HG03378 (cell line): ENCODE results near the gene HCRTR2.
"Not testable (repeated sequence)": the region's sequence is repeated elsewhere in the genome, so short reads cannot be mapped to it uniquely, and the experiment has no call there.

Experiments
- ATAC-seq: cut with Tn5 transposase; IDR thresholded peaks from one replicate; pipeline ENCODE4 v1.9.1; 2021; ENCODE audit warnings: mild to moderate bottlenecking, moderate library complexity; ENCODE audit not compliant: unreplicated experiment

Gene HCRTR2

GRCh38 chr6:55212156-55212555, 37.8 kb downstream of the HCRTR2 start:
- no peak for ATAC-seq

DNA sequence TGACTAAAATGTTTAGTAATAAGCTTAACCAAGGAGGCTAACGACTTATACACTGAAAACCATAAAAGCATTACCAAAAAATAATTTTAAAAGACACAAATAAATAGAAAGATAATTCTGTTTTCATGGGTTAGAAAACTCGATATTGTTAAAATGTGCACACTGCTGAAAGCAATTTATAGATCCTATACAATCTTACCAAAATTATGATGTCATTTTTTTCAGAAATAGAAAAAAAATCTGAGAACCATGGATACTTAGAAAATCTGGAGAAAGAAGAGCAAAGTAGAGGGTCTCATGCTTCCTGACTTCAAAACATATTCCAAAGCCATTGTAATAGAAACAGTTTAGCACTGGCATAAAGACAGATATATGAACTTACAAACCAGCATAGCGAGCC, 46.6 kb downstream of the HCRTR2 start:
- ATAC-seq: no peak

DNA sequence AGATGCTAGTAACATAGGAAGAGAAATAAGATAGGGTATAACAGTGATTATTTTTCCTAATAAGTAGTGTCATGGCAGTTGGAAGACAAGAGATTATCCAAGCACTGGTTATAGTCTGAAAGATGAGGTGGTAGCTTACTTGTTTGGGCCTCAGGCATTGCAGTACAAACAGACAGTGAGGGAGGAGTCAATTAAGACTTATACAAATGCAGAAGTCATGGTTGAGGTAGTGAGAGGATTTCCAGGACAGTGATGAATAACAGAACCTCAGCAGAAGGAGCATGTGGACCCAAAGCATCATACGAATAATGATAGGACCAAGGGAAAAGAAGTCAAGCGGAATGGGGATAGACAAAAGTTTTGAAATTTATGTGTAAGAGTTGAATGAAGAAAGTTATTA, 53.5 kb downstream of the HCRTR2 start:
- ATAC-seq: no peak

DNA sequence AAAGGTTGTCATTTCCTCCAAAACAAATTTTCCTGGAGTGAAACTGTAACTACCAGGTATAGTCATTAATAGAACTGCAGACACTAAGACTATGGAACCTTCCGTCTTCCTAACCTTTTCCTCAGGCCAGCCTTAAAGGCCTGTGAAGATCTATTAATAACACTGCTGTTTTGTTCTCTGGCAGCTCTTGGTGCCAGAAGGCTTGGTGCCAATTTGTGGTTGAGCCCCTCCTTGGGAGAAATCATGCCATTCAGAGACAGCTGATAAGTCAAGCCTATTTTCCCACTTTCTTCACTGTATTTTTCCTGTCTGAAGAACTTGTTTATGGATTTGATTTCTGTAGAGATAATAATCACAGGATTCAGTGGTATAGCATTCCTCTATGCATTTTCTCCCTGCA, 64.8 kb downstream of the HCRTR2 start:
- ATAC-seq: no peak

DNA sequence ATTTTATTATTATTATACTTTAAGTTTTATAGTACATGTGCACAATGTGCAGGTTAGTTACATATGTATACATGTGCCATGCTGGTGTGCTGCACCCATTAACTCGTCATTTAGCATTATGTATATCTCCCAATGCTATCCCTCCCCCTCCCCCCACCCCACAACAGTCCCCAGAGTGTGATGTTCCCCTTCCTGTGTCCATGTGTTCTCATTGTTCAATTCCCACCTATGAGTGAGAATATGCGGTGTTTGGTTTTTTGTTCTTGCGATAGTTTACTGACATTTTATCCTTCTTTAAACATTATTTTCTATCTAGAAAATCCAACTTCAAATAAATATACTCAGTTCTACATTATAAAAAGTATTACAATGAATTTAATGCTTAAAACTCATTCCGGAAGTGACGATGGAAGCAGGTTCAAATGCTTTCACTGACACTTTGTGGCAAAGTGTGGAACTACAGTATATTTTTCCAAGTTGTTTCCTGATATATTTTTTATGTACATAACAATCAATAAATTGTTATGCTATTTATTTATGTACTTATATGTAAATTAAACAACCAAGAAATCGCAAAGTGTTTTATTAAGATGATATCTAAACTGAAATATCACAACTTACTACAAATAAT, 66.8 kb downstream of the HCRTR2 start:
- ATAC-seq: not testable (repeated sequence)

GRCh38 chr6:55250400-55250799, 76.1 kb downstream of the HCRTR2 start:
- ATAC-seq: no peak

DNA sequence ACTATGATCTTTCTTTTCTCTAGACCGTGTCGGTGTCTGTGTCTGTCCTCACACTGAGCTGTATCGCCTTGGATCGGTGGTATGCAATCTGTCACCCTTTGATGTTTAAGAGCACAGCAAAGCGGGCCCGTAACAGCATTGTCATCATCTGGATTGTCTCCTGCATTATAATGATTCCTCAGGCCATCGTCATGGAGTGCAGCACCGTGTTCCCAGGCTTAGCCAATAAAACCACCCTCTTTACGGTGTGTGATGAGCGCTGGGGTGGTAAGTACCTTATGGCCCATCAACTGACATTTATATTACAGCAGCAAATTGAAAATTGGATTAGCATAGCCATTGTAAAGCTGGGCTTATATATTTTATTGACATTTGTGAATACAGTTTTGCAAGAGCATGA, 80.8 kb downstream of the HCRTR2 start:
- ATAC-seq: no peak

DNA sequence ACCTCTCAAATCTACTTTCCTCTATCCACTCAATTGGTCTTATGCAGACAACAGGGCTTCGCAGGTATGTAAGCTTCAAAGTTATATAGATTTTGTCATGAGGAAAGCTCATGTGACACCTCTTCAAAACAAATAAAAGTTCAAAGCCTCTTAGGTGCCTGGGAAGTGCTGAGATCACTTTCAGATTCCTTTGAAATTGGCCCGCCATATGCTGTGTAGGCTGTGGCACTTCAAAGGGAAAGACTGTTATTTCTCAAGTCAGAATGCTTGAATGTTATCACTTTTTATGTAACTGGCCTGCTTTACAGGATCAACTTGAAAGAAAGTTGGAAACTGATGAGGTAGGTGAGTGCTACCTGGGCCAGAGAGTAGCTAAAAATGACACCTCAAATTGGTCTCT, 85.9 kb downstream of the HCRTR2 start:
- no peak for ATAC-seq

DNA sequence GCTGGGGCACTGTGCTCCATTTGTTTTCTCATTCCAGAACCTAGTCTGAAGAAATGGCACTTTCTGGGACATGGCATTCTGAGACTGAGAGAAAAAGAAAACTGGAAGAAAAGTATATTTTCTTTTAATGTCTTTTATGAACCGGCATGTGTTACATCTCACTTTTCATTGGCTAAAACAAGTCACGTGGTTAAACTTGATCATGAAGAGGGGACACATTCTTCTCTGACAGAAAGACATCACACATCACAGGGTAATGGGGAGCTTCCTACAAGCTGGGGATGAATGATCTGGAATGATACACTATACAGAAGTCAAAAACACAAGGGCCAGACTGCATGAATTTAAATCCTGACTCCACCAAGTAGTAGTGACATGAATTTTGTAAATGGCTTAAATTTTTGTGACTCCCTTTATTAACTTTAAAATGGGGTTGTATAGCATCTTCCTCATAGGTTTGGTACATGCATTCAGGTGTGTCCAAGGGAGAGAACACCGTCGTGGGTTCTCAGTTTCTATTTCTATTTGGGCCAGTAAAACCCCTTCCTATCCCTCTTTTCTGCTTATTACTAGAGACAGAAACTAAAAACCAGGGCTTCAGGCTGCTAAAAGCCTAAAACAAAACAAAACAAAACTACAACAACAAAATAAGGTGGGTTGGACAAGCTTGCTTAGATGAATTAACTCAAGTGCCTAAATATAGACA, 91.2 kb downstream of the HCRTR2 start:
- no peak for ATAC-seq

DNA sequence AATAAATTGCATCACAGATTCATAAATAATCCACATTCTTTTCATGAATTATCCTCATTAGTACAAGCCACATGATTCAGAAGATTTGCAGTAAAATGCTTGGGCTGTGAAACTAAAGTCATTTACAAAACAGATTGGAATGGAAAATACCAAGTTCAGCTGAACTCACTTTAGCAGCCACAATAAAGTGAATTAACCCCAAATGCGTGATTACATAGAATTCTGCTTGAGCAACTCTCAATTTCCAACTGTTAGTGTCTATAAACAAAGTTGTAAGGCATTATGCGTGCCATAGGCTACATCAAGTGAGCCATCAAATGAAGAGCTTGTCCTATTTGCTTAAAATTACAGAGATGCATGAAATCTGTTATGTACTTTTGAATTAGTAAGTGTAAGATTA, 92.6 kb downstream of the HCRTR2 start:
- ATAC-seq: no peak

DNA sequence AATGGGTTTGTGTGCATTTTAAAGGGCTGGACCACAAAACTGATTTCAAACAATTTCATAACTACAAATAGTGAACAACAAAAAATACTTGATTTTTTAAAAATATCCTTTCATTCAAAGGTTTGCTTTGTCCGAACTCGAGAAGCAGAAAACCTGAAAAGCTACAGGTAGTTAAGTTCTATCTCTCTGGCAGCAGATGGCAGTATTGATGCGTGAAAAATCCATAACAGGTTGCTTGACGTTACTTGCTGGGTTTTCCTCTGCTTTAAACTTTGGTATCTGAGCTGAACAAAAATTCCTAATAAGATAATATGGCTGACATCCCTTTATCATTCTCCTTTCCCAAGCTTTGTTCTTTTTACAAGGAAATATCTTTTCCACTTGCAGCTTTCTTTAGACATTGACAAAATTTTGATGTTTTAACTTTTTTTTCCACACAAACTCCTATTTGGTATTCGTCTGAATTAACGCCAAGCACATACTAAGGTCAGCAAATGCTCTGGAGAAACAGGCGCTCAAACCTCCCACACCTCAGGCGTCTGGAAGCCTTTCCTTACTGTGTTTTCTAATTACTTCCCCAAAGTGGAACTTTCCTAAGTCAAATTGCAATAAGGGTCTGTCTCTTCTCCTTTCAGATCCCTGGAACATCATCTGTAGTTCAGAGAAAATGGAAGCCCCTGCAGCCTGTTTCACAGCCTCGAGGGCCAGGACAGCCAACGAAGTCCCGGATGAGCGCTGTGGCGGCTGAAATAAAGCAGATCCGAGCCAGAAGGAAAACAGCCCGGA, 102.6 kb downstream of the HCRTR2 start:
- no peak for ATAC-seq

GRCh38 chr6:55277646-55278045, 103.3 kb downstream of the HCRTR2 start:
- no peak for ATAC-seq

DNA sequence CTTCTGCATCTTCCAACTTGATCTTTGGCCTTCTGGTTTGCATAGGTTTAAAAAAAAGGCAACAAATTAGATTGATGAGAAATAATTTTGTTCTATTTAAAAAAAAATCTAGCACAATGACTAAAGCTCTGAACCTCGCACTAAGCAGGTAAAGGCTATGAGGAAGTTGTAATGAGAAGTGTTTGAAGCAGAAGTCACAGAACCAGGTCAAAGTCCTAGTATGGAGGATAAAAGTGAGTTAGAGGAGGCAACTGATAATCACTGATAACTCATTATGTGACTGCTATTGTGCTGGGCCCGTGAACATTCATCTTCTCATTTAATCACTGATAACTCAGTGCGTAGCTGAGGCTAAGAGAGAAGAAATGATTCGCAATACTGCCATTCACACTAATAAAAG, 106.9 kb downstream of the HCRTR2 start:
- no peak for ATAC-seq

DNA sequence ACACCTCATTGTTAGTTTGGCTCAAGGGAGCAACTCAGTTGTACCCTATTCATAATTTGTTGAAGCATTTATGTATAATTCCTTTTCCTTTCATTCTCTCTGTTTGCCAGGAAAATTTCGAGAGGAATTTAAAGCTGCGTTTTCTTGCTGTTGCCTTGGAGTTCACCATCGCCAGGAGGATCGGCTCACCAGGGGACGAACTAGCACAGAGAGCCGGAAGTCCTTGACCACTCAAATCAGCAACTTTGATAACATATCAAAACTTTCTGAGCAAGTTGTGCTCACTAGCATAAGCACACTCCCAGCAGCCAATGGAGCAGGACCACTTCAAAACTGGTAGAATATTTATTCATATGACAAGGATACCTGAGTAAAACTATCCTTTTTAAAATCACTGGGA, 107.8 kb downstream of the HCRTR2 start:
- ATAC-seq: no peak

- ATAC-seq: no peak
These were observed 112.5 kb downstream of the HCRTR2 start for GRCh38 chr6:55286824-55287223.

- ATAC-seq: no peak
These were observed 116.4 kb downstream of the HCRTR2 start for GRCh38 chr6:55290736-55291135.

- no peak for ATAC-seq
These were observed 118.8 kb downstream of the HCRTR2 start for GRCh38 chr6:55293116-55293515.

DNA sequence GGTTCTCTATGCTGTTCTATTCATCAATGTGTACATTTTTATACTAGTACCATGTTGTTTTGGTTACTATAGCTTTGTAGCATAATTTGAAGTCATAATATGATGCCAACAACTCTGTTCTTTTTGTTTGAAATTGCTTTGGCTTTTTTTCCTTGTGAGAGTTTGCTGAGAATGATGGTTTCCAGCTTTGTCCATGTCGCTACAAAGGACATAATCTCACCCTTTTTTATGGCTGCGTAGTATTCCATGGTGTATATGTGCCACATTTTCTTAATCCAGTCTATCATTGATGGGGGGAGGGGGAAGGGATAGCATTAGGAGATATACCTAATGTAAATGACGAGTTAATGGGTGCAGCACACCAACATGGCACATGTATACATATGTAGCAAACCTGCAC, 122.9 kb downstream of the HCRTR2 start:
- ATAC-seq: not testable (repeated sequence)

DNA sequence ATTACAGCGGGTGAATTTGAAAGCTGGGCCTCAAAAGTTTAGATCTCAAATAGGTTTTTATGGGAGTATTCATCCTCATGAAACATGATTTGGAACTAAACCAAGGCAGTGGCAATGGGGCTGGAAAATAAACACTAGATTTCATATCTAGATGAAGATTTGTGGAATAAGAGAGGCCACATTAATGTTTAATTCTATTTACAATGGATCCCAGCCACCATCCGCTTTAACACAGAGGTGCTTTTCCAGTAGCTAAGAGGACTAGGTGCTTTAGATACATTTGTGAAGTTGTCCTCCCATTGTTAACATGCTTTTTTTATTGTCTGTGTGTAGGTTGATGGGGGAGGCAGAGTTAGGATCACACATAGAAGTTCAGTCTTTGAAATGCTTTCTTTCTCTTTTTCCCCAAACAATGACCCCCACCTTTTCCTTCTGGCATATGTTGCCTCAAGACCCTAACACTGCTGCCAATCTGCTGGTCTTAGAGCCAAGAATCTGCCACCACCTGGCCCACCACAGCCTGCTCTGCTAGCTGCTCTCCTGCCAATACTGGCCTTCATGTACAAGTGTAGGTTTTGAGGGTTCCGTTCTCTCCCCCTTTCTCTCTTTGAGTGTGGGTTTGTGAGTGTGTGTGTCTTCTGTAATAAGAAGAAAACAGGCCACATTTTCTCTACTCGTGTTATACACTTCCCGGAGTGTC, 125.1 kb downstream of the HCRTR2 start:
- no peak for ATAC-seq

DNA sequence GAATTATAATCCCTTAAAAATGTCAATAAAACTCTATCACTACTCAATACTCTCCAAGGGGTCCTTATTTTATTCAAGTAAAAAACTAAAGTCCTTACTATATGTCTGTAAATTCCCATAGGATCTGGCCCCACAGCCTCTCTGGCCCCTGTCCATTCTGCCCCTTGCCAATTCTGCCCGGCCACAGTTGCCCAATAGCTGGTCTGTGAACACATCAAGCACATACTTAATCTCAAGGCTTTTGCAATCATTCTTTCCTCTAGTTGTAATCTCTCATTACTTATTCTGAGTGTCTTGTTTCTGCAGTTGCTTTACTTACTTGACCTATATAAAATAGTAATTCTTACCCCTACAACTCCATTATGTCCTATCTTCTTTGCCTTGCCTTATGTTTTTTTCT, 130.4 kb downstream of the HCRTR2 start:
- ATAC-seq: no peak

GRCh38 chr6:55319961-55320695, 145.8 kb downstream of the HCRTR2 start:
- ATAC-seq: no peak
